HG03432 (cell line): ENCODE results near the gene EDNRB.

ENCODE experiments used
- ATAC-seq: cut with Tn5 transposase; IDR thresholded peaks from one replicate; pipeline ENCODE4 v1.9.1; 2021; ENCODE audit warnings: mild to moderate bottlenecking, moderate library complexity; ENCODE audit not compliant: unreplicated experiment

EDNRB gene

DNA sequence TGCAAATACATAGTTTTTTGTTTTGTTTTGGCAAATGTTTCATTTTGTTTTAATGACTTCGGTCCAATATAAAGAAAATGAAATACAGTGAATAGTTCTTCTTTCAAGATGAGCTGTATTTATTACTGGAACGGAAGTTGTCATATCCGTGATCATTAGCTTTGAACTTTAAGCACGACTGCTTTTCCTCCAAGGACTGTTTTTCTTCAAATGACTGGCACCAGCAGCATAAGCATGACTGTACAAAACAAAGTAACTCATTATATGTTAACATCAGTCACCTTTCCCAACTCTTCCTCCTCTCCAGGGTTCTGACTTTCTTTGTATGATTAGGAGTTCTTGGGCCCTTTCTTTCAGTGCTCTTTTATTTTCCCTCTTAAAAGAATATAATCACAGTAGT, 20.5 kb downstream of the EDNRB start:
- ATAC-seq = peak; percentile 96

DNA sequence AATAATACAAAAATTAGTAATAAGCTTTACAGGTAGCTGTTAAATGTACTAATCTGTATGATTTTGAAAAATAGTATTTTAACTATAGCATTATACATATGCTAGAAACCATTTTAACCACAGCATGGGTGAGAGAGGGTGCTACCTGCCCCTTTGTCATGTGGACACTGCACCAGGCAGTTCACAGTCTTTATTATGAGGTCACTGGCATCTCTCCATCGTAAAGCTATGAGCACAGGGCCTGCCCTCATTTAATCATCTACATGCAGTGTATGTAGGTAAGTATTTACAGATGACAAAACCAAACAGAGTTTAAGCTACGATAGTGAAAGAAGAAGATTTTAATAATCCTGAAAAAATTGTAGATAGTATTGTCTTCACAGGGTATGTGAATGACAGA, 21.7 kb downstream of the EDNRB start:
- ATAC-seq = no peak

GRCh38 chr13:77896536-77896935, 22.1 kb downstream of the EDNRB start:
- no peak for ATAC-seq

DNA sequence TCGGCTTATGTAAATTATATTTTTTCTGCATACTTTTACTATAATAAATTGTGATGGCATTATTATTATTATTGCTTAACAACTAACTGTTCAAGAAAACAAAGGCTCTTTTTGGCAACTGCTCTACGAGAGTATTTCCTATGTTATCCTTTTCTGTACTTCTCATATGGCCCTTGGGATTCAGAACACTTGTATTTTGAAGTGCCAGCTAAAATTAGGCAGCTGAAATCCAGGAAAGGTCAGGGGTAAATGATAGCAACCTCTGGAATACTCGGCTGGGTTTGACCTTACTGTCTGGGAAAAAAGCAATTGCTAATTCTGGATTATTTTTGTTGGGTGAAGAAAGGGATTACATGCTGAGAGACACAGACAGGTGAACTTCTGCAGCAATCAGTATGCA, 23.9 kb downstream of the EDNRB start:
- ATAC-seq = no peak

GRCh38 chr13:77893066-77893465, 25.6 kb downstream of the EDNRB start:
- no peak for ATAC-seq

DNA sequence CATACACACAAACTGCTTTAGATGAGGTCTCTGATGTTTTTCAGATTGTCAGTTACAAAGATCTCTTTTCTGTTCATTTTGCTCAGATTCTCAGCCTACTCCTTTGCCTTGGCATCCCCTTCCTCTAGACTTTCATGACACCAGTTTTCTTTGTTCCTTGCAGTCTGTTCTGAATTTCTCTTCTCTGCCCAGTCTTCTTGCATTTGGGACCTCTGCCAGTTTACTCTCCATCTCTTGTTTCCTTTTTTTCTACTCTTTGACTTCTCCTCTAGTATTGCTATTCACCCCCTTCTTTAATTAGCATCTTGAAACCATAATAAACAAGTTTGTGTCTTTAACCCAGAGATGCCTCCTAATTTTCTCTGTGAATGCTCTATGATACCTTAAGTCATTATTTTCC, 26.1 kb downstream of the EDNRB start:
- no peak for ATAC-seq

DNA sequence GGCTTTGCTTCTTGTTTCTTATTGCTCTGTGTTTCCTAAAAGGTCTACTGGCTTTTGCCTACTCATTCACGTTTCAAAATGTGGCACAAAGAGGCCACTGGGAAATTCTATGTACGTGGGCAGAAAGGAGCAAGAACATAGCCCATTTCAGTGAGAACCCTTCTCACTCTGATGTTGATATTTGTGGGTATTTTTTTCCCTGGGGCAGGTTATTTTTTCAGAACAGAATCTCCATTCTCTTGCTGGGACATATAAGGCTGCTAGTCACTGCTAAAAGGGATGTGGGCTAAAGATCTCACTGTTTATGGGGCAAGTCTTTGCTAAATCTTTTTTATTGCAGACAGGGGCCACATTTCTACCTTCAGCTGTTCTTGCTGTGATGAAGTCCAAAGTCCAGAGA, 27.1 kb downstream of the EDNRB start:
- ATAC-seq = no peak

- ATAC-seq = no peak
Observed at GRCh38 chr13:77891041-77891440, 27.6 kb downstream of the EDNRB start.

DNA sequence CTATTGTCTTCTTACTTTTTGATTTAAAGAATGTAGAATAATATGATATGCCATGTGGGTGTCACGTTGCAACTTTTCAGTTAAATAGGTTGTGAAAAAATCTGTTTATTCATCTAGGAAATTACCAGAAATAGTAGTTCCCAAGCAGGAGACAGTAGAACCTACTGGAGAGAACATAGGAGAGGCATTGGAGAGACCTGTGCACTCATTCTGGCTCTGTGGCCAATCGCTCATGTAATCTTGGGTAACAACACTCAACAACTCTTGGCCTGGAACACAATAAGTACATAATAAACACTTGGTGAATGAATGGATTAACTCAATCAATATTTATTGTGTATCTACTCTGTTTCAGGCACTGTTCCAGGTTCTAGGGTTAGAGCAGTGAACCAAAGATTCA, 35.3 kb downstream of the EDNRB start:
- no peak for ATAC-seq

- no peak for ATAC-seq
Observed at GRCh38 chr13:77878190-77878589, 40.4 kb downstream of the EDNRB start.

- no peak for ATAC-seq
Observed at GRCh38 chr13:77876176-77876575, 42.5 kb downstream of the EDNRB start.

DNA sequence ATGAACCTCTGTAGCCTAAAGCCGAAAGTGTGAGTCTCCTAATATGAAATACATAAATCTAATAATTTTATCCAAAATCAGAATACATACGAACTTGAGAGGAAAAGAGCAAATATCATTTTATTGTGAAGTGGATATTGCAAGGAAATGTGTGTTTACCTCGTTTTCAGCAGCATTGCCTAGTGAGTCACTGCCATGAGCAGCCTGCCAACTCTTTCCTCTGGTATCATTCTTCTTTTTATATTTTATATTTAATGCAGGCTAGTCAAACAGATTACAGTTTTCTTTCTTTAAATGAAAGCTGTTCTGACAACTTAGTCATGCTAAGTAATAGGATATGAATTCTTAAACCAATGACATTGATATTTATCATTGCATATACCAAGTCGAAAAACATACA, 44.2 kb downstream of the EDNRB start:
- ATAC-seq = no peak

DNA sequence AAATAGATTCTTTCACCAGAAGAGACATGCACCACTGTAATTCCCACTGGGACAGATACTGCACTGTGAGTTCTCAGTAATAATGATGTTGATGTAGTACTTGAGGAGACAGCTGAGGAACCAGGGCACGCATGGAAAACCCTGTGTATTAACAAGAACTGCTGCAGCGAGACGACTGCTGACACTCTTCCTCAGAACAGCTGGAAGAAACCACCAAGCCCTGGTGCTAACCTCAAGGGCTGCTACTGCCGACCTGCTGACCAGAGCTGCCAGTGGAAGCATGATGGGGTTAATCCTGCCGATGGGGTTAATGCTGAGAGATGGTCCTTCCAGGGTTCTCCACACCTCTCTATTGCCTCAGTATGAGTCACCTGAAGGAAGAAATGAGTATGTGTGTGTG, 45.6 kb downstream of the EDNRB start:
- ATAC-seq = no peak

- no peak for ATAC-seq
Observed at GRCh38 chr13:77871596-77871995, 47.0 kb downstream of the EDNRB start.

DNA sequence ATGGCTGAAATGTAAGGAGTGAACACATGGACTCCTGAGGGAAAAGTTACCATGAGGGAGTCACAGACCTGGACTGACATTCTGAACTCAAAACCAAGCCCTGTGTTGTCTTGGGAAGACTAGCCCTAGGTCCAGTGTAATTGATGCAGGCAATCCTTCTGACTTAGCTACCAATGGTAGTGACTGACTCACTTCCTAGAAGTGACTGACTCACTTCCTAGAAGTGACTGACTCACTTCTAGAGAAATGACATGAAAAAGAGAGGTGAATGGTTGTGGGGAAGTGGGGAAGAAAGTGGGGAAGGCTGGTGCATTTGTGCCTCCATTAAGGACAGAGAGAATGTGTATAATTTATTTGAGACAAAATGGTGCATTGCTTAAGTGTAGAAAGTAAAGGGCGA, 49.9 kb downstream of the EDNRB start:
- ATAC-seq = no peak

DNA sequence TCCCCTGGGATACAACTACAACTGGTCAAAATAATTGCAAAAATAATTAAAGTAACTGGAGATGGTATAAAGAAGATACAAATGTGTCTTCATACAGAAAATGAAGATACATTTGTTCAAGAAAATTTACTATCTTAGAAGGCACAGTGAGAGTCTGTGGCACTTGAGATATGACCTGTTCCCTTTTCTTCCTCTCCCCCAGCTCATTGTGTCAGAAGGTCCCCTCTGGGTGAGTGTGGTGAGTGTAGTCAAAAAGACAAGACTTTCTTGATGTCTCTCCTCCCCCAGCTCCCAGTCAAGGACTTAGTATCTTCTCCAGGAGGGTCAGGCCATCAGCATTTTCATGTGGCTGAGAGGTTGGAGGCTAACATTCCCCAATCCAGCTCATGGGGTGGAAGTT, 51.7 kb downstream of the EDNRB start:
- no peak for ATAC-seq

- ATAC-seq = no peak
Observed at GRCh38 chr13:77865622-77866021, 53.0 kb downstream of the EDNRB start.

- no peak for ATAC-seq
Observed at GRCh38 chr13:77863144-77863543, 55.5 kb downstream of the EDNRB start.

GRCh38 chr13:77861741-77862140, 56.9 kb downstream of the EDNRB start:
- no peak for ATAC-seq

DNA sequence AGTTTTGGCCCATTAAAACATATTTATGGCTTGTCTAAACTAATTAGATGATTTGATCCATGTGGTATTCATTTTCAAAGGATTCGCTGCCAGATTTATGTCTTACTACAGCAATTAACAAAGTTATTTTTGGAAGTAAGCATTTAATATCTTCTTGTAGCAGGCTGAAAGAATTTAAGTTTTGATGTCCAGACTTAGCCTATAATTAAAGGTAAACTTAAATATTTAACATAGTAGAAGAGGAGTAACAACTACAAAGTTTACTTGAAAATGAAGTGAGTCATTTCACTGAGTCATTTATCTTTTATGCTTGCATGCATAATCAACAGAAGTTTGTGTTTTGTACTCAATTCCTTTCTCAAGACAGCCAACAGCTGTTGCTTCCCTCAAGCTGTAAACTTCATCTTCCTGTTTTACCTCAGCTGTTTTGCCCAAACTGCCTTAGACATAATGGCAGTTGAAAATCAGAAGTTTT, 58.1 kb downstream of the EDNRB start:
- no peak for ATAC-seq

DNA sequence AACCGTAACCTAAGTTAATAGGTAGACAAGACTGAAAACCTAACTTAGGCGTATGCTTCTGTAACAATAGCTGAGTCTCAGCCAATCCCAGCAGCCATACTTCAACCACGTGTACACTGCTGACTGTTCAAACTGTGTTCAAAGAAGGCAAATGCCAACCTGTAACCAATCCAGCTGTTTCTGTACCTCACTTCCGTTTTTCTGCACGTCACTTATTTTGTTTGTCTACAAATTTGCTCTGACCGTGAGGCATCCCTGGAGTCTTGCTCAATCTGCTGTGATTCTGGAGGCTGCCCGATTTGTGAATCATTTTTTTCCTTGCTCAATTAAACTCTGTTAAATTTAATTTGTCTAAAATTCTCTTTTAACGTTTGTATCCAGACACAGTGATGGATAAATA, 59.2 kb downstream of the EDNRB start:
- ATAC-seq = no peak

DNA sequence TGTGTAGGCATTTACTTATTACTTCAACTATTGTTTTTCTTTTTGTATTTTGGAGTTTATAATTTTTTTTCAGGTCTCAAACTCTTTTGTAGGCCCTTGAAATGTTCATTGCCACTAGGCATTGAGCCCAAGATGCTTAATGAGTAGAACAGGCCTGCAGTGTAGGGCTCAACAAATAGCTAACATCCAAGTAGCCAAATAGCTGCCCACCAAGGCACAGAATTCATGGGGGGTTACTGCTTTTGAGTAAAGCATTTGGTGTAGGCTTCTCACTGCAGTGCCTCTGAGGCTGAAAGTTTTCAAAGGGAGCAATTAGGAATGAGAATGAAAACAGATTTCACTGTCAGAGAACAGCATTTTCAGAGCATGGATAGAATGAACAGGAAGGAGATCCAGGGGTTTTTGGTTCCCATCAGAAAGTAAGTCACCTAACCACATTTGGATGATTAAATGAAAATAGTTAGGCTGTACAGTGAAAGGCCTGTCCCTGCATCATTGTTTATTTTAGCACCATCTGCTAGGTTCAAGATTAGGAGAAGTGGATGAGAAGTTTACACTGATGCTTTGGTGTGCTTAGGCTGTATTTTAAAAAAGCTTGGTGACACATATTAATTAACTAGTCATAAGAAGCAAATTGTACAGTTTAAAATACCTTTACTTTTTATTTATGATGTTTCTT, 61.0 kb downstream of the EDNRB start:
- no peak for ATAC-seq

GRCh38 chr13:77853703-77854102, 64.9 kb downstream of the EDNRB start:
- ATAC-seq = no peak
